GM21576 (cell line): Measurements from ENCODE around the gene RNPS1.

Source experiments
- ATAC-seq: cut with Tn5 transposase; IDR thresholded peaks from one replicate; pipeline ENCODE4 v1.9.1; 2021; ENCODE audit warnings: mild to moderate bottlenecking, moderate library complexity; ENCODE audit not compliant: unreplicated experiment

Gene RNPS1

GRCh38 chr16:2237493-2238149 is 30.3 kb downstream of the RNPS1 start:
- no peak for ATAC-seq

GRCh38 chr16:2237102-2237482 is 30.8 kb downstream of the RNPS1 start:
- ATAC-seq = no peak

- no peak for ATAC-seq
Observed at GRCh38 chr16:2236337-2237101, 31.4 kb downstream of the RNPS1 start, which contains the start of gene DNASE1L2. Gene DNASE1L2 (plus strand): TSS chr16:2236444. CDS start chr16:2236817, 373 bp downstream.

- no peak for ATAC-seq
Observed at GRCh38 chr16:2235695-2236336, 32.1 kb downstream of the RNPS1 start.

- no peak for ATAC-seq
Observed at GRCh38 chr16:2235234-2235651, 32.7 kb downstream of the RNPS1 start.

GRCh38 chr16:2234813-2235170 is 33.1 kb downstream of the RNPS1 start:
- no peak for ATAC-seq

- ATAC-seq = no peak
Observed at GRCh38 chr16:2233872-2234812, 33.8 kb downstream of the RNPS1 start.

- no peak for ATAC-seq
Observed at GRCh38 chr16:2233046-2233775, 34.7 kb downstream of the RNPS1 start.

- ATAC-seq = no peak
Observed at GRCh38 chr16:2232094-2232990, 35.6 kb downstream of the RNPS1 start.

GRCh38 chr16:2231016-2231931 is 36.7 kb downstream of the RNPS1 start:
- no peak for ATAC-seq

GRCh38 chr16:2230376-2230775 is 37.5 kb downstream of the RNPS1 start:
- no peak for ATAC-seq

GRCh38 chr16:2229632-2230250 is 38.2 kb downstream of the RNPS1 start:
- ATAC-seq = no peak

- no peak for ATAC-seq
Observed at GRCh38 chr16:2229091-2229490, 38.8 kb downstream of the RNPS1 start.

GRCh38 chr16:2228161-2228824 is 39.6 kb downstream of the RNPS1 start:
- no peak for ATAC-seq

- no peak for ATAC-seq
Observed at GRCh38 chr16:2226918-2227317, 41.0 kb downstream of the RNPS1 start.

- no peak for ATAC-seq
Observed at GRCh38 chr16:2226245-2226793, 41.6 kb downstream of the RNPS1 start.

GRCh38 chr16:2223942-2224486 is 43.9 kb downstream of the RNPS1 start:
- peak; percentile 16 for ATAC-seq
